Neuronal stem cell (in vitro differentiated cells): ENCODE data around the gene C1orf53.
"Not testable (repeated sequence)": the region's sequence is repeated elsewhere in the genome, so short reads cannot be mapped to it uniquely, and the experiment has no call there.

Experiments
- DNase-seq: peaks from one replicate; pipeline ENCODE4 v3.0.0-alpha.2; 2013; ENCODE audit warnings: low spot score
- H2AFZ ChIP-seq: one replicate; pipeline ENCODE4 v1.6.1; 2013; ENCODE audit warnings: mild to moderate bottlenecking, low read length, inconsistent platforms
- H2AK5ac ChIP-seq: 2 replicates; pipeline ENCODE4 v1.6.1; 2013; ENCODE audit warnings: low read depth, mild to moderate bottlenecking, inconsistent platforms, low read length, moderate library complexity, mixed read lengths
- H2BK120ac ChIP-seq: 2 replicates; pipeline ENCODE4 v1.6.1; 2013; ENCODE audit warnings: low read depth, mild to moderate bottlenecking, inconsistent platforms, low read length, moderate library complexity, mixed read lengths
- H2BK12ac ChIP-seq: one replicate; pipeline ENCODE4 v1.6.1; 2013; ENCODE audit warnings: low read length, inconsistent platforms
- H2BK15ac ChIP-seq: 2 replicates; pipeline ENCODE4 v1.6.1; 2013; ENCODE audit warnings: mild to moderate bottlenecking, low read length, inconsistent platforms, mixed read lengths
- H2BK5ac ChIP-seq: one replicate; pipeline ENCODE4 v1.6.1; 2013; ENCODE audit warnings: inconsistent platforms, mild to moderate bottlenecking, low read length, moderate library complexity
- H3K14ac ChIP-seq: one replicate; pipeline ENCODE4 v1.6.1; 2013; ENCODE audit warnings: low read length, inconsistent platforms
- H3K18ac ChIP-seq: 2 replicates; pipeline ENCODE4 v1.6.1; 2013; ENCODE audit warnings: low read length, inconsistent platforms
- H3K23ac ChIP-seq: 2 replicates; pipeline ENCODE4 v1.6.1; 2013; ENCODE audit warnings: low read depth, mild to moderate bottlenecking, mixed read lengths, low read length, inconsistent platforms; ENCODE audit not compliant: poor library complexity
- H3K27ac ChIP-seq: replicated peaks from 3 replicates; pipeline ENCODE4 v1.5.1; 2013; ENCODE audit warnings: low read length, inconsistent platforms
- H3K27me3 ChIP-seq, 3 experiments: 2 replicates each; pipeline ENCODE4 v1.6.1; 2013; ENCODE audit warnings: low read length in 3 of 3, mild to moderate bottlenecking in 2 of 3, inconsistent platforms in 1 of 3, low read depth in 1 of 3, mixed read lengths in 1 of 3, moderate library complexity in 1 of 3; ENCODE audit not compliant: control insufficient read depth in 3 of 3, insufficient read depth in 3 of 3
- H3K36me3 ChIP-seq, 2 donors: replicated peaks in 1 of 2; 2 replicates each; pipeline ENCODE4 v1.6.1; 2013; ENCODE audit warnings: low read length in 2 of 2; ENCODE audit not compliant: control insufficient read depth in 2 of 2, insufficient read depth in 2 of 2
- H3K4ac ChIP-seq: 2 replicates; pipeline ENCODE4 v1.6.1; 2013; ENCODE audit warnings: inconsistent platforms, mild to moderate bottlenecking, low read length, moderate library complexity
- H3K4me1 ChIP-seq, 2 donors: 1 replicate in 1 of 2; 2 replicates in 1 of 2; pipeline ENCODE4 v1.6.1; 2013; ENCODE audit warnings: low read length in 2 of 2, low read depth in 1 of 2; ENCODE audit not compliant: control insufficient read depth in 2 of 2, insufficient read depth in 1 of 2
- H3K4me2 ChIP-seq: one replicate; pipeline ENCODE4 v1.6.1; 2013; ENCODE audit warnings: mild to moderate bottlenecking, low read length, inconsistent platforms; ENCODE audit not compliant: insufficient read depth, poor library complexity, severe bottlenecking
- H3K4me3 ChIP-seq, 2 donors: 2 replicates each; pipeline ENCODE4 v1.5.1; 2013; ENCODE audit warnings: low read length in 2 of 2, mild to moderate bottlenecking in 2 of 2, inconsistent platforms in 1 of 2, moderate library complexity in 1 of 2
- H3K79me1 ChIP-seq: one replicate; pipeline ENCODE4 v1.6.1; 2013; ENCODE audit warnings: low read depth, mild to moderate bottlenecking, inconsistent platforms, low read length, moderate library complexity
- H3K9ac ChIP-seq: one replicate; pipeline ENCODE4 v1.6.1; 2013; ENCODE audit warnings: mild to moderate bottlenecking, low read depth, low read length, inconsistent platforms; ENCODE audit not compliant: poor library complexity
- H3K9me3 ChIP-seq, 2 donors: replicated peaks in 1 of 2; 2 replicates each; pipeline versions ENCODE3 to v1.6.1; 2013; ENCODE audit warnings: low read length in 2 of 2, mild to moderate bottlenecking in 2 of 2, inconsistent platforms in 1 of 2, low read depth in 1 of 2, mixed read lengths in 1 of 2, moderate library complexity in 1 of 2; ENCODE audit not compliant: control insufficient read depth in 2 of 2, insufficient read depth in 1 of 2
- H4K8ac ChIP-seq: one replicate; pipeline ENCODE4 v1.6.1; 2013; ENCODE audit warnings: low read depth, mild to moderate bottlenecking, inconsistent platforms, low read length, moderate library complexity
- H4K91ac ChIP-seq: one replicate; pipeline ENCODE4 v1.6.1; 2013; ENCODE audit warnings: low read length, low read depth, mild to moderate bottlenecking, inconsistent platforms; ENCODE audit not compliant: poor library complexity
- WGBS, 2 donors: extraction: QIAGEN DNeasy Blood & Tissue Kit; methylation state at CpG; one replicate each; pipeline ENCODE4 v1.1.7; 2013; ENCODE audit warnings: missing lambda C conversion rate in 2 of 2, mixed read lengths in 1 of 2; ENCODE audit not compliant: insufficient read length in 2 of 2, insufficient replicate concordance in 1 of 2; ENCODE audit errors: extremely low coverage in 2 of 2; 5-methylcytosine and 5-hydroxymethylcytosine counted together

The C1orf53 gene

GRCh38 chr1:197869490-197870077 is 32.8 kb upstream of the C1orf53 start:
- no peak overlapping the region for H2AK5ac ChIP-seq
- no peaks in the 10 kb centered on the region for H3K9me3 ChIP-seq
- no CpG with 5 or more reads among the region's 2 CpGs for WGBS, 2 donors
- no peak overlapping the region for H2BK12ac ChIP-seq
- H3K4me2 ChIP-seq = no peak overlapping the region
- no peak overlapping the region for H2BK15ac ChIP-seq
- H3K23ac ChIP-seq = no peak overlapping the region
- H3K27me3 ChIP-seq = no peaks in the 10 kb centered on the region
- no peak overlapping the region for H4K91ac ChIP-seq
- H3K36me3 ChIP-seq = no peaks in the 10 kb centered on the region
- no peaks in the 10 kb centered on the region for H3K79me1 ChIP-seq
- DNase-seq = no peak
- H4K8ac ChIP-seq = no peak overlapping the region
- no peak overlapping the region for H3K27ac ChIP-seq
- no peak overlapping the region for H2BK5ac ChIP-seq
- H3K4me1 ChIP-seq = no peaks in the 10 kb centered on the region
- H2AFZ ChIP-seq = no peak overlapping the region
- no peak overlapping the region for H3K14ac ChIP-seq
- H3K4me3 ChIP-seq = no peak overlapping the region
- no peak overlapping the region for H3K18ac ChIP-seq
- no peak overlapping the region for H2BK120ac ChIP-seq
- no peak overlapping the region for H3K4ac ChIP-seq
- no peak overlapping the region for H3K9ac ChIP-seq

- Histone ChIP-seq H3K4me3 (no peak overlapping the region), H3K14ac (no peak overlapping the region), H4K8ac (no peak overlapping the region), H3K27ac (no peak overlapping the region), H4K91ac (no peak overlapping the region), H3K4me2 (no peak overlapping the region), H2BK12ac (no peak overlapping the region), H2BK120ac (no peak overlapping the region), H3K23ac (no peak overlapping the region), H2AFZ (no peak overlapping the region), H3K4ac (no peak overlapping the region), H3K18ac (no peak overlapping the region), H3K79me1 (no peaks in the 10 kb centered on the region), H2BK5ac (no peak overlapping the region), H3K36me3 (no peaks in the 10 kb centered on the region), H2AK5ac (no peak overlapping the region), H3K27me3 (no peaks in the 10 kb centered on the region), H3K9ac (no peak overlapping the region), H3K9me3 (no peaks in the 10 kb centered on the region), H2BK15ac (no peak overlapping the region), H3K4me1 (no peaks in the 10 kb centered on the region)
- DNase-seq = no peak
Observed at GRCh38 chr1:197876894-197877293, 25.5 kb upstream of the C1orf53 start.

- not testable (repeated sequence) for H2BK5ac ChIP-seq, H3K14ac ChIP-seq, H3K4me3 ChIP-seq, H3K27ac ChIP-seq, H2BK120ac ChIP-seq, H3K4me1 ChIP-seq, H2BK12ac ChIP-seq, H3K79me1 ChIP-seq, H3K4ac ChIP-seq, H3K36me3 ChIP-seq, H2AFZ ChIP-seq, H4K91ac ChIP-seq, H2AK5ac ChIP-seq, H3K27me3 ChIP-seq, H3K18ac ChIP-seq, H2BK15ac ChIP-seq, H3K4me2 ChIP-seq, H4K8ac ChIP-seq, DNase-seq, H3K23ac ChIP-seq, H3K9me3 ChIP-seq, H3K9ac ChIP-seq
- no CpG with 5 or more reads among the region's 4 CpGs for WGBS, 2 donors
Observed at GRCh38 chr1:197880385-197880784, 22.0 kb upstream of the C1orf53 start.

DNA sequence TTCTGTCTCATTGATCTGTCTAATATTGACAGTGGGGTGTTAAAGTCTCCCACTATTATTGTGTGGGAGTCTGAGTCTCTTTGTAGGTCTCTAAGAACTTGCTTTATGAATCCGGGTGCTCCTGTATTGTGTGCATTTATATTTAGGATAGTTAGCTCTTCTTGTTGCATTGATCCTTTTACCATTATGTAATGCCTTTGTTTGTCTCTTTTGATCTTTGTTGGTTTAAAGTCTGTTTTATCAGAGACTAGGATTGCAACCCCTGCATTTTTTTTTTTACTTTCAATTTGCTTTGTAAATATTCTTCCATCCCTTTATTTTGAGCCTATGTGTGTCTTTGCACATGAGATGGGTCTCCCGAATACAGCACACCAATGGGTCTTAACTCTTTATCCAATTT is 20.2 kb upstream of the C1orf53 start:
- H3K4me3 ChIP-seq, H3K18ac ChIP-seq, H2BK120ac ChIP-seq, H3K9me3 ChIP-seq, H3K36me3 ChIP-seq, H3K4me1 ChIP-seq, DNase-seq, H3K4ac ChIP-seq, H2BK5ac ChIP-seq, H3K14ac ChIP-seq, H3K27ac ChIP-seq, H2BK15ac ChIP-seq, H3K4me2 ChIP-seq, H2BK12ac ChIP-seq, H3K9ac ChIP-seq, H2AFZ ChIP-seq, H4K8ac ChIP-seq, H3K27me3 ChIP-seq, H3K23ac ChIP-seq, H2AK5ac ChIP-seq, H4K91ac ChIP-seq, H3K79me1 ChIP-seq: not testable (repeated sequence)
- WGBS, 2 donors = no CpG with 5 or more reads among the region's 2 CpGs
